Measurements from ENCODE around the gene ADCK1.

Gene ADCK1

DNA sequence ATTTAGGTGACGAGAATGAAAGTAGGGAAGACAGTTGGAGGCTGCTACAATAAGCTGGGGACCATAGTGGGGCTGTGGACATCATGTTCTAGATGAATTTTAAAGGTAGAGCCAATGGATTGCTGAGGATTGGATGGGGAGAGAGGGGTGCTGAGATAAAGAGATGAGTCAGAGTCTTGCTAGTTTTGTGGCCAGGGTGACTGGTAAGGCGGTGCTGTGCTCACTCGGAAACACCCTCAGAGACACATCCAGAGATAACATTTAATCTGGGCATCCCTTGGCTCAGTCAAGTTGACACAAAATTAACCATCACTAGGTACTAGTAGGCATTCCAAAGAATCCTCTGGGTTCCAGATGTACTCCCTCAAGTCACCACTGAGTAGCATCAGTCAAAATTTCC lies 170.7 kb downstream of the ADCK1 start:
- TF ChIP-seq, protein P1, sequence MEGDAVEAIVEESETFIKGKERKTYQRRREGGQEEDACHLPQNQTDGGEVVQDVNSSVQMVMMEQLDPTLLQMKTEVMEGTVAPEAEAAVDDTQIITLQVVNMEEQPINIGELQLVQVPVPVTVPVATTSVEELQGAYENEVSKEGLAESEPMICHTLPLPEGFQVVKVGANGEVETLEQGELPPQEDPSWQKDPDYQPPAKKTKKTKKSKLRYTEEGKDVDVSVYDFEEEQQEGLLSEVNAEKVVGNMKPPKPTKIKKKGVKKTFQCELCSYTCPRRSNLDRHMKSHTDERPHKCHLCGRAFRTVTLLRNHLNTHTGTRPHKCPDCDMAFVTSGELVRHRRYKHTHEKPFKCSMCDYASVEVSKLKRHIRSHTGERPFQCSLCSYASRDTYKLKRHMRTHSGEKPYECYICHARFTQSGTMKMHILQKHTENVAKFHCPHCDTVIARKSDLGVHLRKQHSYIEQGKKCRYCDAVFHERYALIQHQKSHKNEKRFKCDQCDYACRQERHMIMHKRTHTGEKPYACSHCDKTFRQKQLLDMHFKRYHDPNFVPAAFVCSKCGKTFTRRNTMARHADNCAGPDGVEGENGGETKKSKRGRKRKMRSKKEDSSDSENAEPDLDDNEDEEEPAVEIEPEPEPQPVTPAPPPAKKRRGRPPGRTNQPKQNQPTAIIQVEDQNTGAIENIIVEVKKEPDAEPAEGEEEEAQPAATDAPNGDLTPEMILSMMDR (IDR thresholded peaks at IDR 0.05; ENCODE audit: extremely low read depth, insufficient read depth, missing control alignments), result no peak
- DNase-seq (ENCODE audit: low spot score), result no peak
- in situ Hi-C loops (cut with MboI; ENCODE audit: low pct_unique_long_range_greater_than_20kb, low sequenced_read_pairs, unreplicated experiment), result no loop called here

DNA sequence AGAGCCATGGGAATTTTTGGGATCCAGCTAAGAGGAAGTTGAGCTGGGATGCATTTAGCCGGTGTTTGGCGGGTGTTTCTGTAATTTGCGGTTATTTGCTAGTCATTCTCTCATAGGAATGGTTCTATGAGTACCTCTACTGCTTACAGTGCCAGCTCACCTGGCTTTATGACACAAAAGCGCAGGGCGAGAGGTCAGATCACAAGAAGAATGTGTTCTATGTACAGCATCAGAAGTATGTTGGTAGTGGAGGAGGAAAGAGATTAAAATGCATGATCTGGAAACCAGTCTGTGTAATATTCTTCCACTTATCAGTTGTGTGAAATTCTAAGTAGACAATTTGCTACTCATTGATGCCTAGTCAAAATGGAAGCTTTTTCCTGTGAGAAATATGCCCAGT lies 173.3 kb downstream of the ADCK1 start:
- in situ Hi-C loops (cut with MboI; ENCODE audit: low pct_unique_long_range_greater_than_20kb, low sequenced_read_pairs, unreplicated experiment), result no loop called here
- no peak for DNase-seq (ENCODE audit: low spot score)
- TF ChIP-seq, protein P1 (IDR thresholded peaks at IDR 0.05; ENCODE audit: extremely low read depth, insufficient read depth, missing control alignments), result no peak

DNA sequence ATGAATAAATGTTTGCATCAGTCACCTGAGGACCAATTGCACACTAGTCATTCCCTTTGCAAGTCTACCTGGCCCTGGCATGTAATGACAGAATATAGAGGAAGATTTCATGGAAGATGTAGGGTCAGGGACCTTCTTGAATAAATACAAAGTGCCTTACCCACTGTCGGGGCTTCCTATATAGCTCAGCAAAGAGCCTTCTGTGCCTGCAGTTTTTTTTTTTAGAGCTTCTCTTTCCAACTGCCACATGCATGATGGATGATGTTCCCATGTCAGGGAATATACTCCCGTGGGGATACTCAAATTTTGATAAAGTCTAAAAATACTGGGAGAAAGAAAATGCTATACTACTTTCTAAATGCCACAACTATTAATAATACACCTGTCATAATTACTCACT lies 176.7 kb downstream of the ADCK1 start:
- in situ Hi-C loops (cut with MboI; ENCODE audit: low pct_unique_long_range_greater_than_20kb, low sequenced_read_pairs, unreplicated experiment), result loop anchor here (25.0 kb wide), 1 partner anchor 314 kb away; no protein-coding TSS in a partner anchor
- DNase-seq (ENCODE audit: low spot score), result no peak
- TF ChIP-seq, protein P1 (IDR thresholded peaks at IDR 0.05; ENCODE audit: extremely low read depth, insufficient read depth, missing control alignments), result no peak

DNA sequence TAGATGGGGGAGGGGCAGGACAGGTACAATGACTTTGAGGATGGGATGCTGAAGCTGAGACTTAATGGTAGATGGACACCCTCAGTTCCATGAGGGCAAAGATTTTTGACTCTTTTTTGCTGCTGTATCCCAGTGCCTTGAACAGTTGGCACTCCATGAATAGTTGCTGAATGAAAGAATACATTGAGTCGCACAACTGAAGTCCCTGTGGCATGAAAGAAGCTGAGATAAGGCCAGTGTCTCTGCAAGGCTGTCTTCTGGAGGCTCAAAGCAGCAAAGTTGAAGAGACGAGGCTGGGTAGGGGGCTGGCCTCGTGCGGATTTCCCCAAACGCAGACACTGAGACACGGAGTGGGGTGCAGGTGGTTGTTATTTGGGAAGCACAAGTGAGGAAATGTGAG lies 179.3 kb downstream of the ADCK1 start:
- TF ChIP-seq, protein P1 (IDR thresholded peaks at IDR 0.05; ENCODE audit: extremely low read depth, insufficient read depth, missing control alignments), result no peak
- DNase-seq (ENCODE audit: low spot score), result no peak
- in situ Hi-C loops (cut with MboI; ENCODE audit: low pct_unique_long_range_greater_than_20kb, low sequenced_read_pairs, unreplicated experiment), result loop anchor here (25.0 kb wide), 1 partner anchor 317 kb away; no protein-coding TSS in a partner anchor

DNA sequence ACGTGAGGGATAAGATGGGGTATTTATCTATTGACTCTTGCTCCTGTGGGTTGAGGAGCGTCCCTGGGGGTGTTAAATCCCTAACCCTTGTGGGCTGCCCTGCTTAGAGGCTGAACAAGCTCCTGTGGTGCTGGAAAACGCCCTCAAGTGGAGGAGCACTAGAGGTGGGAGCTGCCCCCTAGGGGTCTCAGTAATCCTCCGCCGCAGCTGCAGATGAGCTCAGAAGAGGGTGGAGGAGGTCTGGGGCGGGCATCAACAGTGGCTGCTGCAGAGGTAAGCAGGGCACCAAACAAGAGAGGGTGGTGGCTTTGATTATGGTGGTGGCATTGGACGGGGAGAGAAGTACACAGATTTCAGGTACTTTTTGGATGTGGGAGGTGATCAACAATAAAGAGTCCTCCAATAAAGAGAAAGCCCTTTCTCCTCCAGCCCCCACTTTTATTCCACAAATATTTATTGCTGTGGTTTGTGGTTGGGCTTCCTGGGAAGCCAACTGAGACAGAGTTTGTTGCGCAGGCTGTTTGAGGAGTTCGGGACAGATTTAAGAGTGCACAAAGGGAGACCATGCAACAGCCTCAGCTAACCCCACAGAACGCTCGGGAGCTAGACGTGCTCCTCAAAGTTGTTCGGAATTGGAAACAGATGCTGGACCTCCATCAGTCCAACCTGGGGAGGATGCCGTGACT lies 179.9 kb downstream of the ADCK1 start:
- in situ Hi-C loops (cut with MboI; ENCODE audit: low pct_unique_long_range_greater_than_20kb, low sequenced_read_pairs, unreplicated experiment), result loop anchor here (25.0 kb wide), 1 partner anchor 318 kb away; no protein-coding TSS in a partner anchor
- DNase-seq (ENCODE audit: low spot score), result no peak
- TF ChIP-seq, protein P1 (IDR thresholded peaks at IDR 0.05; ENCODE audit: extremely low read depth, insufficient read depth, missing control alignments), result no peak

DNA sequence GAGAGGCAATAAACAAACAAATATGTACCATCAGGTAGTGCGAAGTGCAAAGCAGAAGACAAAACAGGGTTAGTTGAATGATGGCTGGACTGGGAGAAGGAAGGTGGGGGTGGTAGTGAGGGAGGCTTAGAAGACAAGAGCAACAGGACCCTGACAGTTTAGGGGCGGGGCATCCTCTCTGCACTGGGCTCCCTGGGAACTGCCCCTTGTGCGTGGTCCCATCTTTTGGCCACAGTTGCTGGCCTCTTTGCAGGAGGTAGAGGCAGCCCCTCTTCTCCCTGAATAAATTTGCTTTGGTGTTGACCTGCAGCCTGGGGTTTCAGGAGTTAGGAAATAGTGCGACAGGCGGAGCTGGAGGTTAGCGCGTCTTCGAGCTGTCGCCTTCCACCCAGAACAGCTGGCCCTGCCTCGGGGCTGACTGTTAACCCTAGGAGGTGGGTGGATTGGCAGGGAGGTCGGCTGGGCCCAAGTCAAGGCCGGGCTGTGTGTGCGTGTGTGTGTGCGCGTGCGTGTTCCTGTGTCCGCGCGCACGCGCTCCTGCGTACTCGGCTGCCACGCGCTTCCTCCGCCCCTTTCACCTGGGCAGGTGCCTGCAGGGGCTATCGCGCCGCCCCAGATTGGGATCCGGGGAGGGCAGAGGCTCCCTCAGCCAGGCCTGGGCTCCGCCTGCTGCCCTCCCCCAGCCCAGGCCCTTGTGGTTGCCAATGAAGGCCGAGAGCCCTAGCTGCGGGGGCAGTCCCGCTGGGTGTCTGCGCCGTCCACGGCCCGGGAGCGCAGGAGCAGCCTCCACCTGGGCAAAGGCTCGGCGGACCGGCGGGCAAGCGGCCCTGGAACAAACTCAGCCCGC lies 180.8 kb downstream of the ADCK1 start:
- in situ Hi-C loops (cut with MboI; ENCODE audit: low pct_unique_long_range_greater_than_20kb, low sequenced_read_pairs, unreplicated experiment), result loop anchor here (25.0 kb wide), 1 partner anchor 318 kb away; no protein-coding TSS in a partner anchor
- TF ChIP-seq, protein P1 (IDR thresholded peaks at IDR 0.05; ENCODE audit: extremely low read depth, insufficient read depth, missing control alignments), result no peak
- DNase-seq (ENCODE audit: low spot score), result no peak
